Chondrocyte (in vitro differentiated cells): Measurements from ENCODE around the gene ZAR1L. TPM values are rescaled to one million over a fixed set of nuclear protein-coding genes. Genes with fewer than 3 reads are reported as not detected.
A peak's percentile ranks its signal among the peaks of the same experiment; 100 is the strongest.

Source experiments
- DNase-seq: peaks from one replicate; pipeline ENCODE4 v3.0.0; 2021; ENCODE audit warnings: mixed read lengths, low spot score
- H3K27ac Mint-ChIP-seq: one replicate; pipeline ENCODE4 v1.8.0; 2021; ENCODE audit warnings: mild to moderate bottlenecking, moderate library complexity, mixed read lengths; ENCODE audit not compliant: unreplicated experiment
- H3K27me3 Mint-ChIP-seq: 2 replicates; pipeline ENCODE4 v1.8.0; 2021; ENCODE audit warnings: low read depth, mixed read lengths
- H3K36me3 Mint-ChIP-seq: 2 replicates; pipeline ENCODE4 v1.8.0; 2021; ENCODE audit warnings: low read depth, mixed read lengths
- H3K4me1 Mint-ChIP-seq: 2 replicates; pipeline ENCODE4 v1.8.0; 2021; ENCODE audit warnings: low read depth, mild to moderate bottlenecking, mixed read lengths
- H3K4me3 Mint-ChIP-seq: one replicate; pipeline ENCODE4 v1.8.0; 2021; ENCODE audit warnings: mild to moderate bottlenecking, moderate library complexity, mixed read lengths; ENCODE audit not compliant: unreplicated experiment
- H3K9me3 Mint-ChIP-seq: 2 replicates; pipeline ENCODE4 v1.8.0; 2021; ENCODE audit warnings: low read depth, mixed read lengths
- total RNA-seq: library from RNA; stranded (reverse); gene quantifications from 3 replicates; pipeline ENCODE4 v1.2.1, GENCODE V29; 2021
- TF ChIP-seq, protein P1 (sequence below): fragments of 200-600 bp; sonication (generic); IDR thresholded peaks from 2 replicates; pipeline ENCODE4 v1.5.0; 2021; ENCODE audit warnings: antibody characterized with exemption, mild to moderate bottlenecking, moderate library complexity

ZAR1L gene
- total RNA-seq, 1 donor from 2014 or later: not detected

DNA sequence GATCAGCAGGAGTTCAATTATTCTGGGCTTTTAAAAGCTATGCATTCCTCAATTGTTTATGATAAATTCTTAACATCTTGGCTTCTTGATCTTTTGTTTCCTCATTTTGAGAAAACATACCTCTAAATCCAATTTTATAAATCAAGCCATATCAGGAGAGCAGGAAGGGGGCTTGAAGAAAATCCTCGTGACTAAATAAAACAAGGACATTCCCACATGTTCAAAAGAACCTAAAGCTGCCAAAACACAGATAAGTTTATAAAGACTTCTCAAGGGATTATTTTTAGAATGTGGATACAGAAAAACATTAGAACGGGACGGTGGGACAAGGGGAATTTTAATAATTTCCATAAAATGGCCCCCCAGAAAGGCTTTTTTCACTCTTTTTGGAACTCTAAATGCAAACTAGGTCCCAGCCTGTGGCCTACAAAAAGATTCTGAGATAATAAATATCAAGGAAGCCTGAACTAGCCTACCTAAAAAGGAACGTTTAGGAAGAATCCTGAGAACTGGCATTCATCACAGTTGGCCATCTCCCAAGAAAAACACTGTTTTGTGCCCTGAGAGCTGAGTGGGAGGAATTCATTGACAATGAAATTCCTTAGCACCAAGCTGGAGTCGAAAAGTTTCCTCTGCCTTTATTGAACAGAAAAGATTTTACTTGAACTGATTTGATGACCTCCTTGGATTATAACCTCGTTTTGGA, 30.1 kb downstream of the ZAR1L start:
- H3K9me3 Mint-ChIP-seq: no peaks in the 10 kb centered on the region
- H3K27ac Mint-ChIP-seq: peak overlapping the region; percentile 95
- peaks cover 35% of the 10 kb centered on the region for H3K4me1 Mint-ChIP-seq
- H3K4me3 Mint-ChIP-seq: peak overlapping the region; percentile 10
- peaks cover 7% of the 10 kb centered on the region for H3K36me3 Mint-ChIP-seq
- DNase-seq: no peak
- TF ChIP-seq, protein P1, sequence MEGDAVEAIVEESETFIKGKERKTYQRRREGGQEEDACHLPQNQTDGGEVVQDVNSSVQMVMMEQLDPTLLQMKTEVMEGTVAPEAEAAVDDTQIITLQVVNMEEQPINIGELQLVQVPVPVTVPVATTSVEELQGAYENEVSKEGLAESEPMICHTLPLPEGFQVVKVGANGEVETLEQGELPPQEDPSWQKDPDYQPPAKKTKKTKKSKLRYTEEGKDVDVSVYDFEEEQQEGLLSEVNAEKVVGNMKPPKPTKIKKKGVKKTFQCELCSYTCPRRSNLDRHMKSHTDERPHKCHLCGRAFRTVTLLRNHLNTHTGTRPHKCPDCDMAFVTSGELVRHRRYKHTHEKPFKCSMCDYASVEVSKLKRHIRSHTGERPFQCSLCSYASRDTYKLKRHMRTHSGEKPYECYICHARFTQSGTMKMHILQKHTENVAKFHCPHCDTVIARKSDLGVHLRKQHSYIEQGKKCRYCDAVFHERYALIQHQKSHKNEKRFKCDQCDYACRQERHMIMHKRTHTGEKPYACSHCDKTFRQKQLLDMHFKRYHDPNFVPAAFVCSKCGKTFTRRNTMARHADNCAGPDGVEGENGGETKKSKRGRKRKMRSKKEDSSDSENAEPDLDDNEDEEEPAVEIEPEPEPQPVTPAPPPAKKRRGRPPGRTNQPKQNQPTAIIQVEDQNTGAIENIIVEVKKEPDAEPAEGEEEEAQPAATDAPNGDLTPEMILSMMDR: no peak
- no peaks in the 10 kb centered on the region for H3K27me3 Mint-ChIP-seq

DNA sequence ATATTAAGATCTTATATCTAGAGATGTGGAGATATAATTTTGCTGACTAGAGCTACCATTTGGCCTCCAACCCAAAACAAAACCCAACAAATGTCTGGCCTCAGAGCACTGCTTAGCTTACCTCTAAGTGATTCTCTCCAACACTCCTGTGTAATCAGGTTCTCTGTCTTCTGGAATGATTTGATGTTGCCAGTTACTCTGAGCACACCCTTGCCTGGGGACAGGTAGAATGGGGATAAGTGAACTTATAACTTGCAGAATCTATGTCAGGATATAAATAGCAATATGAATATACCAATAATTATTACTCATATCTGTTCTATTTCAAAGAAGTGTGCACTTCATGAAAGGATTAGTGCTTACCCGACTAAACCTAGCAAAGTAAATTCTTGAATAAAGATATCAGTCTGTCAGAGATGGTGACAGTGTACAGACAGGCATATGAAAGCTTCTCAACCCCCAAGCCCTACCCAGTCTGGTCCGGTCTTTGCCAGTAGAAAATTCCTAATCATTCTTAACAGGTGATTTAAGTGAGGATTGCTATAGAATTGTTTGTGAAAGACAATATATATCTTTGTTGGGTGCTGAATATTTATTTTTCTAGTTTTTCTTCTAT, 33.0 kb downstream of the ZAR1L start:
- Mint-ChIP-seq H3K4me3 (no peak overlapping the region), H3K27me3 (no peaks in the 10 kb centered on the region), H3K4me1 (peaks cover 29% of the 10 kb centered on the region), H3K27ac (no peak overlapping the region), H3K36me3 (peaks cover 14% of the 10 kb centered on the region), H3K9me3 (no peaks in the 10 kb centered on the region)
- TF ChIP-seq, protein P1: no peak
- no peak for DNase-seq

DNA sequence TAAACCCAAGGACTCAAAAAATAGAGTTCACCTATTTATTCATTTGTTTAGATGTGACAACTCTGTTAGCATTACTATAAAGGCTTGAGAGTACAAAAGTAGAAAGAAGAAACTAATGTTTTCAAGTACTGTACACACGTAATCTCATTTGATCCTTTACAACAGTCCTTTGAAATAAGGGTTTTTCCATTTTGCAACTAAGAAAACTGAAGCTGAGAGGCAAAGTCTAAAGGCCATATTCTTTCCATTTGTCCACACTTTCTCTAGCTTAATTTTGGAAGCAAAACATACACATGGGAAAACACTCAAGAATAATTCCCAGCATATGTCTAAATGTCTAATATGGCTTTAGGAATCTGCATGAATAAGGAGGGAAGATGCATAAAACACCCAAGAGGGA, 34.1 kb downstream of the ZAR1L start:
- no peaks in the 10 kb centered on the region for H3K27me3 Mint-ChIP-seq
- TF ChIP-seq, protein P1: no peak
- H3K4me1 Mint-ChIP-seq: peaks cover 26% of the 10 kb centered on the region
- peaks cover 17% of the 10 kb centered on the region for H3K36me3 Mint-ChIP-seq
- H3K9me3 Mint-ChIP-seq: no peaks in the 10 kb centered on the region
- no peak overlapping the region for H3K4me3 Mint-ChIP-seq
- no peak for DNase-seq
- H3K27ac Mint-ChIP-seq: no peak overlapping the region

DNA sequence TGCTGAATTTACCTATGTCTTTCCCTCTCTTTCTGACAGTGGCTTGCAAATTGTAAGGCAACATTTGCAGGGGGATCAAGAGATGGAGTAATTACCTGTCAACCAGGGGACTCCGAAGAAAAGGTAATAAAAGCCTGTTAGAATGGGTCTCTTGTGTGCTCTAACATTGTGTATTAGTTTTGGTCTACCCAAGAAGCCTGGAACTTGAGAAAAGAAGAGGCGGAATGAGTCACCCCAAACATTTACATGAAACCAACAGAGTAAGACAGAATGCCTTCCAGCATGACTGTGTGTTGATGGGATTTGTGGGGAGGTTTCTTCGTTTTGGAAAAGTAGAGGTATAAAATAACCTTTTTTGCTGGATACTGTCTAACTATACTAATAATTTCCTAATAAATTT, 36.7 kb downstream of the ZAR1L start:
- Mint-ChIP-seq H3K4me1 (peaks cover 4% of the 10 kb centered on the region), H3K9me3 (no peaks in the 10 kb centered on the region), H3K36me3 (peaks cover 24% of the 10 kb centered on the region), H3K4me3 (no peak overlapping the region), H3K27ac (no peak overlapping the region), H3K27me3 (no peaks in the 10 kb centered on the region)
- DNase-seq: no peak
- TF ChIP-seq, protein P1: no peak

DNA sequence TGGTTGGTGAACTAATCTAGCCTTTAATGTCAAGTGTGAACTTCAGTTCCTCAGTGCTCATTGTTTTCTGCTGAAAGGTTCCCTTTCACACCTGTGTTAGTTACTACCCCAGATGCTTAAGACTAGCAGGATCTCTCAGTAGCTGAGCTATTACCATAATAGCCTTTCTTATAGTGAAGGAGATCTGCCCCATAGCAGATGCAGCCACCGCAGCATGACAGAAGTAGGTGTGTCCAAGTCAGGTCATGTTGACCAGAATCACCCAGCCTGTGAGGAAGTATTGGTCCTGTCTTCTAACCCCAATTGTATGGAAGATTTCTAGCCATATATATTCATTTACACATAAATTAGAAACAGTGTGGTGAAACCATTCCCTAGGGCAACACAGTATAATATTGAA, 37.3 kb downstream of the ZAR1L start:
- H3K27ac Mint-ChIP-seq: no peak overlapping the region
- no peak overlapping the region for H3K4me3 Mint-ChIP-seq
- H3K4me1 Mint-ChIP-seq: peaks cover 6% of the 10 kb centered on the region
- H3K27me3 Mint-ChIP-seq: no peaks in the 10 kb centered on the region
- H3K9me3 Mint-ChIP-seq: no peaks in the 10 kb centered on the region
- peaks cover 21% of the 10 kb centered on the region for H3K36me3 Mint-ChIP-seq
- TF ChIP-seq, protein P1: no peak
- no peak for DNase-seq
